Hematopoietic multipotent progenitor cell (in vitro differentiated cells): ENCODE measurements around the gene AKR1C1. TPM values are rescaled to one million over a fixed set of nuclear protein-coding genes. Genes with fewer than 3 reads are reported as not detected.
"Not testable (repeated sequence)": the region's sequence is repeated elsewhere in the genome, so short reads cannot be mapped to it uniquely, and the experiment has no call there.

Experiments
- DNase-seq, 3 donors: peaks; one replicate each; pipeline ENCODE4 v3.0.0-alpha.2; 2011 to 2015; ENCODE audit warnings: low read depth in 2 of 3, low spot score in 2 of 3
- total RNA-seq: library from RNA; depleted of rRNA; stranded (reverse); fragments of >200 nt; gene quantifications from one replicate; pipeline ENCODE4 v1.2.3, GENCODE V29; 2012

The AKR1C1 gene
- total RNA-seq: 6.7 TPM

DNA sequence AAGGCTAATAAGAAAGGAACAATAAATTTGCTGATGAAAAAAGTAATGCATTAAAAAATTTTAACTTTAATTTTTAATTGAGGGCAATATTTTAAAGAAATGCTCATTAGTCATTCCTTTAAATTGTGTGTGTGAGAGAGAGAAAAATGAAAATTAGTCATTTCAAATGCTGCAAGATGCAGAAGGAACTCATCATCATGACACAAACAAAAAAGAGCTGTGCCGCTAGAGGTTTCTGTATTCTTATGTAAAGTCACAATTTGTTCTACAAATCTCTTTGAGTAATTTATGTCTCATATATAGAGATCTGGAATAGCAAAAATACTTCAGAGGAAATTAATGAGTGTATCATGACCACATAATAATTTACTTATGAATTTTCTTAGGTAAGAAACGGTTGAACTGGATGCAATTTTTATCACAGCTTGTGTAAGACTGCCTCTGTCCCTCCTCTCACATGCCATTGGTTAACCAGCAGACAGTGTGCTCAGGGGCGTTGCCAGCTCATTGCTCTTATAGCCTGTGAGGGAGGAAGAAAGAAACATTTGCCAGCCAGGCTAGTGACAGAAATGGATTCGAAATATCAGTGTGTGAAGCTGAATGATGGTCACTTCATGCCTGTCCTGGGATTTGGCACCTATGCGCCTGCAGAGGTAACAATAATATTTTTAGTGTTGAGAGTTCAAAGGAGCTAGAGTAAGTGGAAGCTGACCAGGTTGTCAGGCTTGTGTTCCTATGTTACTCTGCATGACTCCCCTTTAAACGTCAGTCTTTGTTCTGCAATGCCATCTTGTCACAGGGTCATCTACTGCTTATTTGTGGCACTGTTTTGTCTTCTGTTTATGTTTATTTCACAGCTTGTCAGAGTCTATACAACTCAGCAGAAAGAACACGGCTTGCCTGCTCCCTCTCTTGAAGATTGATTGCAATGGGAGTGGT lies at the start of gene AKR1C1:
Gene AKR1C1 (plus strand): TSS at position 540 of the 939 bp plus-strand sequence. CDS start 30 bp downstream, at position 570.
- DNase-seq: not testable (repeated sequence)

GRCh38 chr10:4914213-4914850 lies 48.9 kb upstream of the AKR1C1 start:
- no peak for DNase-seq

DNA sequence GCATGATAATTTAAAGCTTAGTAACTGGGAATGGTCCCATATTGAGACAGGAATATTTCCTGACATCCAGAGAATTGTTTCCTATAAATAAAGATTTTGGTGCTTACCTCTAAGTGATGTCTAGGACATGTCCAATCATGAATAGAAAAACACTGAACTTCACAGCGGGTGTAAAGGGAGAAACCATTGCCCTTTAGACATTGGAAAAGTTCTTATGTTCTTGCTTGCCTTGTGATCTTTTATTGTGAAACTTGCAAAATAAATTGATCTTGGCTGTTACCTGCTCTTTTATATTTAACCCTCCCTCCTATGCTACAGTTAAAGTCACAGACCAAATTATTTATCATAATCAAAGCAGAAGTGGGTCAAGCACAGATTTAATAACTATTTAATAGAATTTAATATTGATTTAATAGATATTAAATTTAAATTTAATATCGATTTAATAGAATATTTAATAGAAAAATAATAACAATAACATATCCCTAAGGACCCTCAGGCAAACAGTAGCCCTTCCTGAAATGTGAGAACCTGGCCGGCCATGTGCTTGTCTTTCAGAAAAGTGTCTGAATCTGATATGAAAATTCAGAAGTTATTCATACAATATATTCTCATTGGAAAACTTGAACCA lies 47.0 kb upstream of the AKR1C1 start:
- DNase-seq: no peak

DNA sequence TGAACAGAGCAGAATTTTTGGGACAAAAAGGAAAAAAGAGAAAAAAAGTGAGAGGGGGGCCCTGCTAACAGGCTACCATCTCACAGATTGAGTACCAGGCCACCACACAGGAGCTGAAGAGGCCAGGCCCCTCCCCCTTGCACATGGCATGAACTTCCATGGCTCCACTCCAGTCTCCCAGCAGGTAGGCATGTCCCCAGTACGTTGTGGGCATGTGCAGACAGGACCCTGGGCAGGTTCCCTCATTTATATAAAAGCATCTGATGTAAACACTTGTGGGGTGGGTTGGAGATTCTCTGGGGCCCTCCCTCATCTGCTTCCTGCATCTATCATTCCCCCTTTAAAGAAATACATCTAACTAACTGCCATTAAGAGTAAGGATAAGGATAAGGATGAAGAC lies 45.0 kb upstream of the AKR1C1 start:
- no peak for DNase-seq

DNA sequence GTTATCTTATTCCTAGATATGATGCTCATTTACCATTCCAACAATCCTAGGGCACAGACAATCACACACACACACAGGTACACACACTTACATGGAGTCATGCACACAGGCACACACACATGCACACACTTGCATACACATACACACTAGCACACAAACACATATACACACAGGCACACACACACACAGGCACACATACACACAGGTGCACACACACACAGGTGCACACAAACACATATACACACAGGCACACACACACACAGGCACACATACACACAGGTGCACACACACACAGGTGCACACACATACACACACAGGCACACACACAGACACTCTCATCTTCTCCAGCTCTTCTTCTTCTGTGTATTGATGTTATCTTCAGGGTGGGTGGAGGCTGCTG lies 38.7 kb upstream of the AKR1C1 start:
- DNase-seq: not testable (repeated sequence)

DNA sequence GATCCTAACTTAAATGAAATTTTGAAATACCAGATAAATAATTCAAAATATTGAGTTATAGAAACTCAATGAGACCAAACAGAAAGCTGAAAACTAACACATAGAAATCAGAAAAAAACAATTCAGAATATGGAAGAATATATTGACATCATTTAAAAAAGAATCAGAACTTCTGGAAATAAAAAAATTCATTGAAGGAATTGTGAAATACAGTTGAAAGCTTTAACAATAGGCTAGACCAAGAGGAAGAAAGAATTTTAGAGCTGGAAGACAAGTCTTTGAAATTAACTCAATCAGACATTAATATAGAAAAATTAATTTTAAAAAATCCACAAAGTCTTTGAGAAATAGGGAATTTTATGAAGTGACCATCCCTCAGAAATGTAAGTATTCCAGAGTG lies 36.8 kb upstream of the AKR1C1 start:
- DNase-seq: no peak

- peak in 2 of 3 donors; percentile 29 to 84 for DNase-seq
Observed at GRCh38 chr10:4931587-4931986, 31.6 kb upstream of the AKR1C1 start.

GRCh38 chr10:4934391-4934987 lies 28.7 kb upstream of the AKR1C1 start:
- DNase-seq: no peak

GRCh38 chr10:4937346-4937745 lies 25.9 kb upstream of the AKR1C1 start:
- DNase-seq: no peak

GRCh38 chr10:4939224-4940072 lies 23.8 kb upstream of the AKR1C1 start:
- DNase-seq: no peak

- DNase-seq: not testable (repeated sequence)
Observed at GRCh38 chr10:4940073-4940428, 23.2 kb upstream of the AKR1C1 start.

- DNase-seq: not testable (repeated sequence)
Observed at GRCh38 chr10:4940909-4941308, 22.3 kb upstream of the AKR1C1 start.

GRCh38 chr10:4941540-4942330 lies 21.5 kb upstream of the AKR1C1 start:
- DNase-seq: no peak

DNA sequence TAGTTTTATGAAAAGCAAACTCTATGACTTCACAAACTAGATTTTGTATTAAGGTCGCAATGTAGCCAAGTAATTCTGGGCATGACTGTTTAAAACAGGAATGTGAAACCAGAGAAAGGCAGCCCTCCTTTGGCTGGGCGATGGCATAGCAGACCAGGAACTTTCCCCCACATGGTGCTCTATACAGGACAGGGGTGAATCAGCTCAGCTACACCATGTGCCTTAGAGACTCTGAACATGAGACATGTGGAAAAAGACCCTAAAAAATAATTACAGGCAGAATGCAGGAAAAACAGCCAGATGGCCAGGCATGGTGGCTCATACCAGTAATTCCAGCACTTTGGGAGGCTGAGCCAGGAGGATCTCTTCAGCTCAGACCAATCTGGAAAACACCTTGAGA lies 20.3 kb upstream of the AKR1C1 start:
- peak in 1 of 3 donors; percentile 4 for DNase-seq

- not testable (repeated sequence) for DNase-seq
Observed at GRCh38 chr10:4943416-4943815, 19.8 kb upstream of the AKR1C1 start.

DNA sequence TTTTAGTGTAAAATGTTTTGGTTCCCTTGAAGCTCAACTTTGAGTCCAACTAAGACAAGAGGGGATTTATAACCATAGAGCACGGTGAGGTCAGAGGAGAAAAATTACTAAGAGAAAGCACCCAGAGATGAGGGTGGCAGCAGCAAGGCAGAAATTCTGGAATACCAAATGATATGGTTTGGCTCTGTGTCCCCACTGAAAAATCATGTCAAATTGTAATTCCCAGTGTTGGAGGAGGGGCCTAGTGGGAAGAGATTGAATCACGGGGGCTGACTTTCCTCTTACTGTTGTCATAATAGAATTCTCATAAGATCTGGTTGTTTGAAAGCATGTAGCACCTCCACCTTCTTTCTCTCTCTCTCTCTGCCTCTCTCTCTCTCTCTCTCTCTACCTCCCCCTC lies 19.4 kb upstream of the AKR1C1 start:
- no peak for DNase-seq

- no peak for DNase-seq
Observed at GRCh38 chr10:4944841-4945240, 18.4 kb upstream of the AKR1C1 start.

GRCh38 chr10:4945766-4946717 lies 17.2 kb upstream of the AKR1C1 start:
- no peak for DNase-seq
